WTC11 (cell line): Measurements from ENCODE around the gene LHPP. TPM values are rescaled to one million over a fixed set of nuclear protein-coding genes. Genes with fewer than 3 reads are reported as not detected.

Experiments
- ATAC-seq: fragments of 200-7000 bp; cut with Tn5 transposase; 2 replicates; pipeline ENCODE4 v1.10.0; 2021; ENCODE audit warnings: mild to moderate bottlenecking, moderate library complexity
- CTCF ChIA-PET: fragments of 300-600 bp; sonication (Branson Sonifier 250); formaldehyde crosslinking; loops from one replicate; lab custom pipeline; 2021; ENCODE audit warnings: antibody characterized with exemption; lab: Charles Lee
- POLR2A ChIA-PET: fragments of 350-600 bp; sonication (Branson Sonifier 250); formaldehyde crosslinking; loops from one replicate; lab custom pipeline; 2021; ENCODE audit warnings: antibody characterized with exemption; lab: Charles Lee
- DNase-seq: peaks from one replicate; pipeline ENCODE4 v3.0.0; 2021; ENCODE audit warnings: low spot score
- H3K27ac Mint-ChIP-seq: 2 replicates; pipeline ENCODE4 v1.8.0; 2021; ENCODE audit warnings: mixed read lengths
- H3K27me3 Mint-ChIP-seq: 2 replicates; pipeline ENCODE4 v1.8.0; 2021; ENCODE audit warnings: low read depth, mild to moderate bottlenecking, moderate library complexity, mixed read lengths
- H3K36me3 Mint-ChIP-seq: 2 replicates; pipeline ENCODE4 v1.8.0; 2021; ENCODE audit warnings: mixed read lengths
- H3K4me1 Mint-ChIP-seq: 2 replicates; pipeline ENCODE4 v1.8.0; 2022; ENCODE audit warnings: mixed read lengths
- H3K4me3 Mint-ChIP-seq: 2 replicates; pipeline ENCODE4 v1.8.0; 2021; ENCODE audit warnings: mild to moderate bottlenecking, moderate library complexity, mixed read lengths
- H3K9me3 Mint-ChIP-seq: 2 replicates; pipeline ENCODE4 v1.8.0; 2021; ENCODE audit warnings: mixed read lengths
- ATF1 ChIP-seq: sonication (generic); formaldehyde crosslinking; IDR thresholded peaks from 2 replicates; pipeline ENCODE4 v1.8.1; 2023; ENCODE audit warnings: mild to moderate bottlenecking, moderate library complexity, missing genetic modification reagents
- CREM ChIP-seq: sonication (generic); formaldehyde crosslinking; IDR thresholded peaks from 2 replicates; pipeline ENCODE4 v1.8.1; 2022; ENCODE audit warnings: mild to moderate bottlenecking, missing genetic modification reagents, moderate library complexity
- EMX1 ChIP-seq: fragments of 250-450 bp; sonication (Bioruptor Pico); IDR thresholded peaks from 2 replicates; pipeline ENCODE4 v1.8.0; 2021; ENCODE audit warnings: mild to moderate bottlenecking
- ESRRA ChIP-seq: sonication (generic); formaldehyde crosslinking; IDR thresholded peaks from 2 replicates; pipeline ENCODE4 v1.8.1; 2022; ENCODE audit warnings: mild to moderate bottlenecking, missing genetic modification reagents, borderline replicate concordance
- FOXK1 ChIP-seq: sonication (generic); formaldehyde crosslinking; IDR thresholded peaks from 2 replicates; pipeline ENCODE4 v1.8.0; 2022; ENCODE audit warnings: mild to moderate bottlenecking, moderate library complexity, missing genetic modification reagents
- FOXP1 ChIP-seq: sonication (generic); formaldehyde crosslinking; IDR thresholded peaks from 2 replicates; pipeline ENCODE4 v1.8.0; 2022; ENCODE audit warnings: missing genetic modification reagents, mild to moderate bottlenecking, moderate library complexity, borderline replicate concordance
- GRHL2 ChIP-seq: fragments of 250-450 bp; sonication (Bioruptor Pico); IDR thresholded peaks from 2 replicates; pipeline ENCODE4 v1.8.0; 2022; ENCODE audit warnings: mild to moderate bottlenecking, moderate library complexity; ENCODE audit not compliant: insufficient replicate concordance, severe bottlenecking
- HMGA2 ChIP-seq: fragments of 250-450 bp; sonication (Bioruptor Pico); IDR thresholded peaks from 2 replicates; pipeline ENCODE4 v1.4.0; 2021; ENCODE audit warnings: mild to moderate bottlenecking, moderate library complexity
- MXD4 ChIP-seq: fragments of 250-450 bp; sonication (Bioruptor Pico); IDR thresholded peaks from 2 replicates; pipeline ENCODE4 v1.8.0; 2021; ENCODE audit warnings: mild to moderate bottlenecking, moderate library complexity, borderline replicate concordance
- OVOL2 ChIP-seq: fragments of 250-450 bp; sonication (Bioruptor Pico); IDR thresholded peaks from 2 replicates; pipeline ENCODE4 v1.9.0; 2021; ENCODE audit warnings: mild to moderate bottlenecking, borderline replicate concordance
- RELA ChIP-seq: sonication (generic); formaldehyde crosslinking; IDR thresholded peaks from 2 replicates; pipeline ENCODE4 v1.8.1; 2022; ENCODE audit warnings: missing genetic modification reagents, mild to moderate bottlenecking, borderline replicate concordance
- ZBTB21 ChIP-seq: sonication (generic); formaldehyde crosslinking; IDR thresholded peaks from 2 replicates; pipeline ENCODE4 v1.8.1; 2023; ENCODE audit warnings: mild to moderate bottlenecking, missing genetic modification reagents, borderline replicate concordance
- ZNF138 ChIP-seq: sonication (generic); formaldehyde crosslinking; conservative IDR thresholded peaks from 2 replicates; pipeline ENCODE4 v1.8.1; 2022; ENCODE audit warnings: mild to moderate bottlenecking, moderate library complexity, missing genetic modification reagents
- ZNF219 ChIP-seq: sonication (generic); formaldehyde crosslinking; IDR thresholded peaks from 2 replicates; pipeline ENCODE4 v1.8.0; 2023; ENCODE audit warnings: missing genetic modification reagents, mild to moderate bottlenecking, borderline replicate concordance
- ZNF416 ChIP-seq: fragments of 250-450 bp; sonication (Bioruptor Pico); IDR thresholded peaks from 2 replicates; pipeline ENCODE4 v1.9.0; 2021; ENCODE audit warnings: mild to moderate bottlenecking, inconsistent platforms
- ZNF423 ChIP-seq: fragments of 250-450 bp; sonication (Bioruptor Pico); IDR thresholded peaks from 2 replicates; pipeline ENCODE4 v2.1.2; 2022; ENCODE audit warnings: mild to moderate bottlenecking, moderate library complexity
- total RNA-seq: library from RNA; stranded (reverse); gene quantifications from 3 replicates; pipeline ENCODE4 v1.2.3, GENCODE V29; 2021
- TF ChIP-seq, protein P1 (sequence below): sonication (generic); formaldehyde crosslinking; IDR thresholded peaks from 2 replicates; pipeline ENCODE4 v1.8.1; 2023; ENCODE audit warnings: mild to moderate bottlenecking, missing genetic modification reagents, moderate library complexity
- TF ChIP-seq, protein P2 (sequence below): sonication (generic); formaldehyde crosslinking; IDR thresholded peaks from 2 replicates; pipeline ENCODE4 v1.8.1; 2023; ENCODE audit warnings: mild to moderate bottlenecking, missing genetic modification reagents, moderate library complexity
- TF ChIP-seq, protein P3 (sequence below): fragments of 200-600 bp; IDR thresholded peaks from 2 replicates; pipeline ENCODE4 v1.8.0; 2022; ENCODE audit warnings: antibody characterized with exemption
- TF ChIP-seq, protein P4 (sequence below): sonication (generic); formaldehyde crosslinking; IDR thresholded peaks from 2 replicates; pipeline ENCODE4 v1.8.1; 2023; ENCODE audit warnings: mild to moderate bottlenecking, missing genetic modification reagents
- TF ChIP-seq, protein P5 (sequence below): sonication (generic); formaldehyde crosslinking; IDR thresholded peaks from 2 replicates; pipeline ENCODE4 v1.8.0; 2022; ENCODE audit warnings: mild to moderate bottlenecking, missing genetic modification reagents
- TF ChIP-seq, protein P6 (sequence below): sonication (generic); formaldehyde crosslinking; IDR thresholded peaks from 2 replicates; pipeline ENCODE4 v1.8.1; 2022; ENCODE audit warnings: low read depth, missing genetic modification reagents, borderline replicate concordance
- TF ChIP-seq, protein P7 (sequence below): sonication (generic); formaldehyde crosslinking; IDR thresholded peaks from 2 replicates; pipeline ENCODE4 v1.8.1; 2023; ENCODE audit warnings: mild to moderate bottlenecking, missing genetic modification reagents, borderline replicate concordance

LHPP gene
- total RNA-seq, 1 experiment from 2014 or later, result 33.2 TPM

DNA sequence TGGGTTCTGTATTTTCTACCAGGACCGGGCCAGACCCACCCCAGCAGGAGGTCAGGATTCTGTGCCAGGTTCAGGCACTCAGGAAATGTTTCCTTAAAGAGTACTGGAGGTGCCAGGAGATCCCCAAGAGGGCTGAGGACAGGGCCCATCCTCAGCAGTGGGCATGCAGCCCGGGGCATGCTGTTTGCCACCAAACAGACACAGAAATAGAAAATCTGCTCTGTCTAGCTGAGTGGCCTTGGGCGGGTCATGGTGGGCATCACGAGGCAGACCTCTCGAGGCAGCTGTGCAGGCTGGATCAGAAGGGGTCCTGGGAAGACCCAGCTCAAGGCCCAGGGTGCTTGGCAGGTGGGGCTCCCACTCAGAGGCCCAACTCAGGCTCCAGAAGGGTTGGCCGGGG is 177.6 kb downstream of the LHPP start (continued):
- TF ChIP-seq, protein P1, sequence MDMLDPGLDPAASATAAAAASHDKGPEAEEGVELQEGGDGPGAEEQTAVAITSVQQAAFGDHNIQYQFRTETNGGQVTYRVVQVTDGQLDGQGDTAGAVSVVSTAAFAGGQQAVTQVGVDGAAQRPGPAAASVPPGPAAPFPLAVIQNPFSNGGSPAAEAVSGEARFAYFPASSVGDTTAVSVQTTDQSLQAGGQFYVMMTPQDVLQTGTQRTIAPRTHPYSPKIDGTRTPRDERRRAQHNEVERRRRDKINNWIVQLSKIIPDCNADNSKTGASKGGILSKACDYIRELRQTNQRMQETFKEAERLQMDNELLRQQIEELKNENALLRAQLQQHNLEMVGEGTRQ, result no peak
- TF ChIP-seq MXD4 (CRISPR knock-in tag) (no peak), FOXP1 (no peak)

DNA sequence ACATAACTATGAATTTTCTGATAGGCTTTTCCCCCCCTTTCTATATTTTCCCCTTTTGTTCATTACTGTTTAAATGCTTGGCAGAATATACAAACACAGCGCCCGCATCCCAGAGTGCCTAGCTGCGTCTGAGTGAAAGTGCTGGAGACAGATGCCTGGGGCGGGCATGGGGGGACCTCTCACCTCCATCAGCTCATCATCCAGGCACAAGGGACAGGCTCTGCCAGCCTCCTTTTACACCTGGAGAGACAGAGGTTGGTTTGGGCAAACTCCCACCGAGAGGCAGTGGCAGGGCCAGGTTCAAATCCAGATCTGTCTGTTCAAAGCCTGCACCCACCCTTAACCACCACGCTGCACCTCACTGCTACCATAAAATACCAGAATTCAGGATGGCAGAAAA is 178.0 kb downstream of the LHPP start:
- ATAC-seq, result no peak
- H3K27me3 Mint-ChIP-seq, result no peaks in the 10 kb centered on the region

More for the DNA sequence above, 178.0 kb downstream of the LHPP start:
- Mint-ChIP-seq H3K27ac (no peak overlapping the region), H3K4me3 (no peak overlapping the region), H3K4me1 (no peaks in the 10 kb centered on the region), H3K9me3 (peaks cover 2% of the 10 kb centered on the region), H3K36me3 (peaks cover 1% of the 10 kb centered on the region)
- TF ChIP-seq GRHL2 (CRISPR knock-in tag) (no peak), RELA (CRISPR knock-in tag) (no peak), EMX1 (CRISPR knock-in tag) (no peak), ZNF416 (CRISPR knock-in tag) (no peak), ZNF138 (no peak), ZNF423 (CRISPR knock-in tag) (no peak), ESRRA (CRISPR knock-in tag) (no peak), OVOL2 (CRISPR knock-in tag) (no peak), FOXK1 (CRISPR knock-in tag) (no peak), ZNF219 (CRISPR knock-in tag) (no peak), ZBTB21 (CRISPR knock-in tag) (no peak), ATF1 (CRISPR knock-in tag) (no peak), CREM (CRISPR knock-in tag) (no peak), HMGA2 (no peak)
- TF ChIP-seq, protein P2, sequence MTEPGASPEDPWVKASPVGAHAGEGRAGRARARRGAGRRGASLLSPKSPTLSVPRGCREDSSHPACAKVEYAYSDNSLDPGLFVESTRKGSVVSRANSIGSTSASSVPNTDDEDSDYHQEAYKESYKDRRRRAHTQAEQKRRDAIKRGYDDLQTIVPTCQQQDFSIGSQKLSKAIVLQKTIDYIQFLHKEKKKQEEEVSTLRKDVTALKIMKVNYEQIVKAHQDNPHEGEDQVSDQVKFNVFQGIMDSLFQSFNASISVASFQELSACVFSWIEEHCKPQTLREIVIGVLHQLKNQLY (CRISPR knock-in tag), result no peak
- TF ChIP-seq, protein P3, sequence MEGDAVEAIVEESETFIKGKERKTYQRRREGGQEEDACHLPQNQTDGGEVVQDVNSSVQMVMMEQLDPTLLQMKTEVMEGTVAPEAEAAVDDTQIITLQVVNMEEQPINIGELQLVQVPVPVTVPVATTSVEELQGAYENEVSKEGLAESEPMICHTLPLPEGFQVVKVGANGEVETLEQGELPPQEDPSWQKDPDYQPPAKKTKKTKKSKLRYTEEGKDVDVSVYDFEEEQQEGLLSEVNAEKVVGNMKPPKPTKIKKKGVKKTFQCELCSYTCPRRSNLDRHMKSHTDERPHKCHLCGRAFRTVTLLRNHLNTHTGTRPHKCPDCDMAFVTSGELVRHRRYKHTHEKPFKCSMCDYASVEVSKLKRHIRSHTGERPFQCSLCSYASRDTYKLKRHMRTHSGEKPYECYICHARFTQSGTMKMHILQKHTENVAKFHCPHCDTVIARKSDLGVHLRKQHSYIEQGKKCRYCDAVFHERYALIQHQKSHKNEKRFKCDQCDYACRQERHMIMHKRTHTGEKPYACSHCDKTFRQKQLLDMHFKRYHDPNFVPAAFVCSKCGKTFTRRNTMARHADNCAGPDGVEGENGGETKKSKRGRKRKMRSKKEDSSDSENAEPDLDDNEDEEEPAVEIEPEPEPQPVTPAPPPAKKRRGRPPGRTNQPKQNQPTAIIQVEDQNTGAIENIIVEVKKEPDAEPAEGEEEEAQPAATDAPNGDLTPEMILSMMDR, result no peak
- TF ChIP-seq, protein P4, sequence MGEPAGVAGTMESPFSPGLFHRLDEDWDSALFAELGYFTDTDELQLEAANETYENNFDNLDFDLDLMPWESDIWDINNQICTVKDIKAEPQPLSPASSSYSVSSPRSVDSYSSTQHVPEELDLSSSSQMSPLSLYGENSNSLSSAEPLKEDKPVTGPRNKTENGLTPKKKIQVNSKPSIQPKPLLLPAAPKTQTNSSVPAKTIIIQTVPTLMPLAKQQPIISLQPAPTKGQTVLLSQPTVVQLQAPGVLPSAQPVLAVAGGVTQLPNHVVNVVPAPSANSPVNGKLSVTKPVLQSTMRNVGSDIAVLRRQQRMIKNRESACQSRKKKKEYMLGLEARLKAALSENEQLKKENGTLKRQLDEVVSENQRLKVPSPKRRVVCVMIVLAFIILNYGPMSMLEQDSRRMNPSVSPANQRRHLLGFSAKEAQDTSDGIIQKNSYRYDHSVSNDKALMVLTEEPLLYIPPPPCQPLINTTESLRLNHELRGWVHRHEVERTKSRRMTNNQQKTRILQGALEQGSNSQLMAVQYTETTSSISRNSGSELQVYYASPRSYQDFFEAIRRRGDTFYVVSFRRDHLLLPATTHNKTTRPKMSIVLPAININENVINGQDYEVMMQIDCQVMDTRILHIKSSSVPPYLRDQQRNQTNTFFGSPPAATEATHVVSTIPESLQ (CRISPR knock-in tag), result no peak
- TF ChIP-seq, protein P5, sequence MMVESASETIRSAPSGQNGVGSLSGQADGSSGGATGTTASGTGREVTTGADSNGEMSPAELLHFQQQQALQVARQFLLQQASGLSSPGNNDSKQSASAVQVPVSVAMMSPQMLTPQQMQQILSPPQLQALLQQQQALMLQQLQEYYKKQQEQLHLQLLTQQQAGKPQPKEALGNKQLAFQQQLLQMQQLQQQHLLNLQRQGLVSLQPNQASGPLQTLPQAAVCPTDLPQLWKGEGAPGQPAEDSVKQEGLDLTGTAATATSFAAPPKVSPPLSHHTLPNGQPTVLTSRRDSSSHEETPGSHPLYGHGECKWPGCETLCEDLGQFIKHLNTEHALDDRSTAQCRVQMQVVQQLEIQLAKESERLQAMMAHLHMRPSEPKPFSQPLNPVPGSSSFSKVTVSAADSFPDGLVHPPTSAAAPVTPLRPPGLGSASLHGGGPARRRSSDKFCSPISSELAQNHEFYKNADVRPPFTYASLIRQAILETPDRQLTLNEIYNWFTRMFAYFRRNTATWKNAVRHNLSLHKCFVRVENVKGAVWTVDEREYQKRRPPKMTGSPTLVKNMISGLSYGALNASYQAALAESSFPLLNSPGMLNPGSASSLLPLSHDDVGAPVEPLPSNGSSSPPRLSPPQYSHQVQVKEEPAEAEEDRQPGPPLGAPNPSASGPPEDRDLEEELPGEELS, result no peak
- TF ChIP-seq, protein P6, sequence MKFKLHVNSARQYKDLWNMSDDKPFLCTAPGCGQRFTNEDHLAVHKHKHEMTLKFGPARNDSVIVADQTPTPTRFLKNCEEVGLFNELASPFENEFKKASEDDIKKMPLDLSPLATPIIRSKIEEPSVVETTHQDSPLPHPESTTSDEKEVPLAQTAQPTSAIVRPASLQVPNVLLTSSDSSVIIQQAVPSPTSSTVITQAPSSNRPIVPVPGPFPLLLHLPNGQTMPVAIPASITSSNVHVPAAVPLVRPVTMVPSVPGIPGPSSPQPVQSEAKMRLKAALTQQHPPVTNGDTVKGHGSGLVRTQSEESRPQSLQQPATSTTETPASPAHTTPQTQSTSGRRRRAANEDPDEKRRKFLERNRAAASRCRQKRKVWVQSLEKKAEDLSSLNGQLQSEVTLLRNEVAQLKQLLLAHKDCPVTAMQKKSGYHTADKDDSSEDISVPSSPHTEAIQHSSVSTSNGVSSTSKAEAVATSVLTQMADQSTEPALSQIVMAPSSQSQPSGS, result no peak
- TF ChIP-seq, protein P7, sequence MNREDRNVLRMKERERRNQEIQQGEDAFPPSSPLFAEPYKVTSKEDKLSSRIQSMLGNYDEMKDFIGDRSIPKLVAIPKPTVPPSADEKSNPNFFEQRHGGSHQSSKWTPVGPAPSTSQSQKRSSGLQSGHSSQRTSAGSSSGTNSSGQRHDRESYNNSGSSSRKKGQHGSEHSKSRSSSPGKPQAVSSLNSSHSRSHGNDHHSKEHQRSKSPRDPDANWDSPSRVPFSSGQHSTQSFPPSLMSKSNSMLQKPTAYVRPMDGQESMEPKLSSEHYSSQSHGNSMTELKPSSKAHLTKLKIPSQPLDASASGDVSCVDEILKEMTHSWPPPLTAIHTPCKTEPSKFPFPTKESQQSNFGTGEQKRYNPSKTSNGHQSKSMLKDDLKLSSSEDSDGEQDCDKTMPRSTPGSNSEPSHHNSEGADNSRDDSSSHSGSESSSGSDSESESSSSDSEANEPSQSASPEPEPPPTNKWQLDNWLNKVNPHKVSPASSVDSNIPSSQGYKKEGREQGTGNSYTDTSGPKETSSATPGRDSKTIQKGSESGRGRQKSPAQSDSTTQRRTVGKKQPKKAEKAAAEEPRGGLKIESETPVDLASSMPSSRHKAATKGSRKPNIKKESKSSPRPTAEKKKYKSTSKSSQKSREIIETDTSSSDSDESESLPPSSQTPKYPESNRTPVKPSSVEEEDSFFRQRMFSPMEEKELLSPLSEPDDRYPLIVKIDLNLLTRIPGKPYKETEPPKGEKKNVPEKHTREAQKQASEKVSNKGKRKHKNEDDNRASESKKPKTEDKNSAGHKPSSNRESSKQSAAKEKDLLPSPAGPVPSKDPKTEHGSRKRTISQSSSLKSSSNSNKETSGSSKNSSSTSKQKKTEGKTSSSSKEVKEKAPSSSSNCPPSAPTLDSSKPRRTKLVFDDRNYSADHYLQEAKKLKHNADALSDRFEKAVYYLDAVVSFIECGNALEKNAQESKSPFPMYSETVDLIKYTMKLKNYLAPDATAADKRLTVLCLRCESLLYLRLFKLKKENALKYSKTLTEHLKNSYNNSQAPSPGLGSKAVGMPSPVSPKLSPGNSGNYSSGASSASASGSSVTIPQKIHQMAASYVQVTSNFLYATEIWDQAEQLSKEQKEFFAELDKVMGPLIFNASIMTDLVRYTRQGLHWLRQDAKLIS (CRISPR knock-in tag), result no peak
- POLR2A ChIA-PET, result no interaction called here
- CTCF ChIA-PET, result no interaction called here
- DNase-seq, result no peak
